ENCODE data around the gene ENPP3. TPM values are rescaled to one million over a fixed set of nuclear protein-coding genes. Genes with fewer than 3 reads are reported as not detected.

Gene ENPP3
- total and polyA plus RNA-seq, 2 of the 13 experiments (the other 11 are each of a cell fraction or from before 2014, with no cell fraction given), result 40.0 to 75.4 TPM

DNA sequence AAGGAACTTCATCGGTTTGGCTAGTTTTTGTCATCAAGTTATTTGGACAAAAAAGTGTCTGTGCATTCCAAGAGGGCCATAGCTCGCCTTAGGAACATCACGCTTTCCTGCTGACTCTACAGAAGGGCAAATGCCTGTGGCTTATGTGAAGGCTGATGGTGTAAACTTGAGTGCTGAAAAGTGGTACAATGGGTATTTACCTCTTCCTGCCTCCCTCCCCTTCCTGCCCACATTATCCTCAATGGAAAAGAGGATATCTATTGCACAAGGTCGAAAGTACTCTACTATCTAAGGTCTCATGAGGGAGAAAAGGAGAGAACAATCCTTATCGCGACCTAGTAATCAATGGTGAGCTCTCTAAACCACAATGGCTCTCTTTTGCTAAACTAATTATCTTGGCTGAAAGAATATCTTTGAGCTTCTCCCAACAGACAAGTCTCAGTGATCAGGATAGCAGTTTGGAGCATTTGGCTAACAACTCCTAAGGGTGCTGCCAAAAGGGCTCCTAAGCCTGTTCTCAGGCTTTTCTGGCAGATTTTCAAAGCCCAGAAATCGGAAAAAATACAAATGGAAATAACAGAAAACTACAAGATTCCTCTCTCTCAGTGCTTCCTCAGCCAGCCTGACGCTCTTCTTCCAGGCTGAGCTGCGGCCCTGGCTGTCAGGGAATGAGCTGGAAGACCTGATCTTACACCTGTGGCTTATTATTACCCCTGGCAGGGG is 128.1 kb downstream of the ENPP3 start (continued):
- no peak for TF ChIP-seq ZNF160 (CRISPR knock-in tag; IDR thresholded peaks at IDR 0.05)
- TF ChIP-seq MED1 (CRISPR knock-in tag; IDR thresholded peaks at IDR 0.05), result peak; percentile 89
- TF ChIP-seq ZNF20 (CRISPR knock-in tag; IDR thresholded peaks at IDR 0.05), result peak; percentile 59; the same call in 1 of the 2 replicates
- TF ChIP-seq, protein P1, sequence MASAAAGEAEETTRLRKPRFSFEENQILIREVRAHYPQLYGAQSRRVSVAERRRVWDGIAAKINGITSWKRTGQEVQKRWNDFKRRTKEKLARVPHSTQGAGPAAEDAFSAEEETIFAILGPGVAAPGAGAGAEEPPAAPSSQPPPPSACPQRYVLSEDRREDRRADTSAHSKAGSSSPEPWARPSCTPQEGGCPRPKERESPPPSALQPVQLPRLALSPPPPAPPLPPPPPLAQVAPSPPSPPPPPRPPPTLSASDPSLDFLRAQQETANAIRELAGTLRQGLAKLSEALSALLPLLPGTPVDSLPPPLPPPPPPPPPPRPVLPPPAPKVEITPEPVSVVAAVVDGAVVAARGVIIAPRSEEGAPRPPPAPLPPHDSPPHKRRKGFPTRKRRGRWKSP (CRISPR knock-in tag; IDR thresholded peaks at IDR 0.05), result no peak
- peak; percentile 97 for TF ChIP-seq ZNF792 (CRISPR knock-in tag; IDR thresholded peaks at IDR 0.05)
- no peak for TF ChIP-seq ZNF615 (CRISPR knock-in tag; IDR thresholded peaks at IDR 0.05; ENCODE audit: borderline replicate concordance)
- TF ChIP-seq ZNF75D (CRISPR knock-in tag; IDR thresholded peaks at IDR 0.05; ENCODE audit: borderline replicate concordance), result no peak
- 0 out of 2 replicates have a peak, but pooled peaks have one; percentile 35 for TF ChIP-seq SNAI1 (CRISPR knock-in tag; IDR thresholded peaks at IDR 0.05; ENCODE audit: borderline replicate concordance)
- TF ChIP-seq, protein P2, sequence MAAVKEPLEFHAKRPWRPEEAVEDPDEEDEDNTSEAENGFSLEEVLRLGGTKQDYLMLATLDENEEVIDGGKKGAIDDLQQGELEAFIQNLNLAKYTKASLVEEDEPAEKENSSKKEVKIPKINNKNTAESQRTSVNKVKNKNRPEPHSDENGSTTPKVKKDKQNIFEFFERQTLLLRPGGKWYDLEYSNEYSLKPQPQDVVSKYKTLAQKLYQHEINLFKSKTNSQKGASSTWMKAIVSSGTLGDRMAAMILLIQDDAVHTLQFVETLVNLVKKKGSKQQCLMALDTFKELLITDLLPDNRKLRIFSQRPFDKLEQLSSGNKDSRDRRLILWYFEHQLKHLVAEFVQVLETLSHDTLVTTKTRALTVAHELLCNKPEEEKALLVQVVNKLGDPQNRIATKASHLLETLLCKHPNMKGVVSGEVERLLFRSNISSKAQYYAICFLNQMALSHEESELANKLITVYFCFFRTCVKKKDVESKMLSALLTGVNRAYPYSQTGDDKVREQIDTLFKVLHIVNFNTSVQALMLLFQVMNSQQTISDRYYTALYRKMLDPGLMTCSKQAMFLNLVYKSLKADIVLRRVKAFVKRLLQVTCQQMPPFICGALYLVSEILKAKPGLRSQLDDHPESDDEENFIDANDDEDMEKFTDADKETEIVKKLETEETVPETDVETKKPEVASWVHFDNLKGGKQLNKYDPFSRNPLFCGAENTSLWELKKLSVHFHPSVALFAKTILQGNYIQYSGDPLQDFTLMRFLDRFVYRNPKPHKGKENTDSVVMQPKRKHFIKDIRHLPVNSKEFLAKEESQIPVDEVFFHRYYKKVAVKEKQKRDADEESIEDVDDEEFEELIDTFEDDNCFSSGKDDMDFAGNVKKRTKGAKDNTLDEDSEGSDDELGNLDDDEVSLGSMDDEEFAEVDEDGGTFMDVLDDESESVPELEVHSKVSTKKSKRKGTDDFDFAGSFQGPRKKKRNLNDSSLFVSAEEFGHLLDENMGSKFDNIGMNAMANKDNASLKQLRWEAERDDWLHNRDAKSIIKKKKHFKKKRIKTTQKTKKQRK (IDR thresholded peaks at IDR 0.05; ENCODE audit: low read length), result no peak
- peak; percentile 68 for TF ChIP-seq PHF21A (CRISPR knock-in tag; IDR thresholded peaks at IDR 0.05)
- 0 out of 2 replicates have a peak, but pooled peaks have one; percentile 9 for TF ChIP-seq ZBTB42 (CRISPR knock-in tag; IDR thresholded peaks at IDR 0.05)
- TF ChIP-seq CAMTA2 (CRISPR knock-in tag; IDR thresholded peaks at IDR 0.05; ENCODE audit: borderline replicate concordance), result no peak
- TF ChIP-seq ZFP36L1 (CRISPR knock-in tag; IDR thresholded peaks at IDR 0.05), result no peak
- no peak for TF ChIP-seq PLSCR1 (CRISPR knock-in tag; IDR thresholded peaks at IDR 0.05; ENCODE audit: borderline replicate concordance)
- TF ChIP-seq, protein P3, sequence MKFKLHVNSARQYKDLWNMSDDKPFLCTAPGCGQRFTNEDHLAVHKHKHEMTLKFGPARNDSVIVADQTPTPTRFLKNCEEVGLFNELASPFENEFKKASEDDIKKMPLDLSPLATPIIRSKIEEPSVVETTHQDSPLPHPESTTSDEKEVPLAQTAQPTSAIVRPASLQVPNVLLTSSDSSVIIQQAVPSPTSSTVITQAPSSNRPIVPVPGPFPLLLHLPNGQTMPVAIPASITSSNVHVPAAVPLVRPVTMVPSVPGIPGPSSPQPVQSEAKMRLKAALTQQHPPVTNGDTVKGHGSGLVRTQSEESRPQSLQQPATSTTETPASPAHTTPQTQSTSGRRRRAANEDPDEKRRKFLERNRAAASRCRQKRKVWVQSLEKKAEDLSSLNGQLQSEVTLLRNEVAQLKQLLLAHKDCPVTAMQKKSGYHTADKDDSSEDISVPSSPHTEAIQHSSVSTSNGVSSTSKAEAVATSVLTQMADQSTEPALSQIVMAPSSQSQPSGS (CRISPR knock-in tag; IDR thresholded peaks at IDR 0.05), result 0 out of 2 replicates have a peak, but pooled peaks have one; percentile 19
- no peak for TF ChIP-seq ARID2 (CRISPR knock-in tag; IDR thresholded peaks at IDR 0.05; ENCODE audit: borderline replicate concordance)
- no peak for TF ChIP-seq CSRNP2 (CRISPR knock-in tag; conservative IDR thresholded peaks at IDR 0.05; ENCODE audit: low read depth)
- no peak for TF ChIP-seq GATA4 (IDR thresholded peaks at IDR 0.05; ENCODE audit: borderline replicate concordance, low read depth)
- peak; percentile 80 for TF ChIP-seq ZNF614 (CRISPR knock-in tag; IDR thresholded peaks at IDR 0.05; ENCODE audit: borderline replicate concordance)
